HCT116 (cell line): ENCODE measurements around the gene BCO2. TPM values are rescaled to one million over a fixed set of nuclear protein-coding genes. Genes with fewer than 3 reads are reported as not detected.

Experiments
- ATAC-seq: fragments of 200-7000 bp; cut with Tn5 transposase; 2 replicates; pipeline ENCODE4 v1.9.1; 2020; ENCODE audit warnings: mild to moderate bottlenecking, moderate library complexity
- BruUV-seq: library from RNA; stranded (reverse); fragments of 400-500 nt; replicated peaks from 2 replicates; lab custom pipeline; 2021; lab: Mats Ljungman, UMichigan
- CTCF ChIA-PET: fragments of 300-600 bp; sonication (Branson Sonifier 250); formaldehyde crosslinking; loops from one replicate; lab custom pipeline; 2021; ENCODE audit warnings: antibody characterized with exemption; lab: Charles Lee
- POLR2A ChIA-PET: fragments of 300-600, 350-600 bp; sonication (Branson Sonifier 250); formaldehyde crosslinking; loops from one replicate; lab custom pipeline; 2021; ENCODE audit warnings: antibody characterized with exemption; lab: Charles Lee
- RAD21 ChIA-PET, 2 experiments: fragments of 300-600 bp; sonication (Branson Sonifier 250); formaldehyde crosslinking; loops; one replicate each; lab custom pipeline; 2023; ENCODE audit warnings: low total read pairs in 2 of 2; ENCODE audit not compliant: uncharacterized antibody in 2 of 2, unreplicated experiment in 2 of 2, low non-redundant PET in 1 of 2; lab: Charles Lee
- DNase-seq: peaks from one replicate; pipeline ENCODE4 v3.0.0-alpha.2; 2010; ENCODE audit warnings: low read depth, low spot score
- H2AFZ ChIP-seq: fragments of 200-600 bp; shearing (Covaris generic), sonication (generic); 2 replicates; pipeline ENCODE4 v1.6.1; 2017; ENCODE audit warnings: low read depth, mixed run types, mixed read lengths, antibody characterized with exemption, low read length; ENCODE audit not compliant: poor library complexity, severe bottlenecking
- H3K27ac ChIP-seq: 2 replicates; pipeline ENCODE4 v1.5.1; 2012; ENCODE audit warnings: low read depth, low read length
- H3K27me3 ChIP-seq: fragments of 200-600 bp; sonication (generic); 2 replicates; pipeline ENCODE4 v1.6.1; 2016; ENCODE audit warnings: mixed run types, low read length, mixed read lengths; ENCODE audit not compliant: insufficient read depth
- H3K36me3 ChIP-seq, 2 experiments: fragments of 200-500 bp in 1 of 2; fragments of 200-600 bp in 1 of 2; sonication (Bioruptor generic) in 1 of 2; sonication (generic) in 1 of 2; 2 replicates each; pipeline versions ENCODE4 v1.5.1 to v1.6.1; 2014 to 2016; ENCODE audit warnings: low read length in 2 of 2, inconsistent platforms in 1 of 2, mixed read lengths in 1 of 2, mixed run types in 1 of 2; ENCODE audit not compliant: insufficient read depth in 2 of 2, control insufficient read depth in 1 of 2
- H3K4me1 ChIP-seq, 2 experiments: fragments of 200-600 bp in 1 of 2; sonication (generic) in 1 of 2; 2 replicates each; pipeline versions ENCODE4 v1.5.1 to v1.6.1; 2012 to 2017; ENCODE audit warnings: low read length in 2 of 2, inconsistent platforms in 1 of 2, mild to moderate bottlenecking in 1 of 2, mixed read lengths in 1 of 2, mixed run types in 1 of 2, moderate library complexity in 1 of 2; ENCODE audit not compliant: insufficient read depth in 2 of 2, control insufficient read depth in 1 of 2
- H3K4me2 ChIP-seq: fragments of 200-600 bp; sonication (generic); 2 replicates; pipeline ENCODE4 v1.6.1; 2017; ENCODE audit warnings: mixed run types, low read length, mixed read lengths
- H3K4me3 ChIP-seq, 2 experiments: fragments of 200-600 bp in 1 of 2; sonication (generic) in 1 of 2; replicated peaks in 1 of 2; 2 replicates each; pipeline ENCODE4 v1.5.1; 2011 to 2016; ENCODE audit warnings: low read length in 2 of 2, control low read depth in 1 of 2, low read depth in 1 of 2, mild to moderate bottlenecking in 1 of 2, mixed read lengths in 1 of 2, mixed run types in 1 of 2
- H3K79me2 ChIP-seq: fragments of 200-600 bp; sonication (generic); 2 replicates; pipeline ENCODE4 v1.6.1; 2017; ENCODE audit warnings: mild to moderate bottlenecking, mixed run types, low read length, moderate library complexity, mixed read lengths; ENCODE audit not compliant: insufficient read depth
- H3K9ac ChIP-seq: fragments of 200-600 bp; sonication (generic); 2 replicates; pipeline ENCODE4 v1.6.1; 2016; ENCODE audit warnings: low read length, mixed read lengths
- H3K9me2 ChIP-seq: fragments of 200-600 bp; sonication (generic), shearing (Covaris generic); 2 replicates; pipeline ENCODE4 v1.6.1; 2017; ENCODE audit warnings: mixed run types, mild to moderate bottlenecking, moderate library complexity; ENCODE audit not compliant: insufficient read depth
- H3K9me3 ChIP-seq, 2 experiments: fragments of 200-500 bp in 1 of 2; fragments of 200-600 bp in 1 of 2; sonication (Bioruptor generic) in 1 of 2; sonication (generic) in 1 of 2; 2 replicates each; pipeline ENCODE4 v1.6.1; 2014 to 2017; ENCODE audit warnings: low read length in 2 of 2, mixed read lengths in 2 of 2, inconsistent platforms in 1 of 2, low read depth in 1 of 2, mild to moderate bottlenecking in 1 of 2, mixed run types in 1 of 2, moderate library complexity in 1 of 2; ENCODE audit not compliant: control insufficient read depth in 1 of 2, insufficient read depth in 1 of 2
- H4K20me1 ChIP-seq: fragments of 200-600 bp; sonication (generic), shearing (Covaris generic); 2 replicates; pipeline ENCODE4 v1.6.1; 2017; ENCODE audit warnings: mixed run types, mild to moderate bottlenecking, moderate library complexity; ENCODE audit not compliant: insufficient read depth
- CTCF ChIP-seq, 3 experiments: fragments of 200-600 bp in 1 of 3; sonication (generic) in 1 of 3; IDR thresholded peaks in 2 of 3; conservative IDR thresholded peaks in 1 of 3; 2 replicates each; pipeline ENCODE4 v1.5.1; 2012 to 2017; ENCODE audit warnings: low read depth in 2 of 3, low read length in 2 of 3, antibody characterized with exemption in 1 of 3, borderline replicate concordance in 1 of 3, control low read depth in 1 of 3, mild to moderate bottlenecking in 1 of 3, mixed read lengths in 1 of 3, mixed run types in 1 of 3, moderate library complexity in 1 of 3; ENCODE audit not compliant: insufficient read depth in 1 of 3
- EZH2phosphoT487 ChIP-seq: fragments of 200-600 bp; IDR thresholded peaks from 2 replicates; pipeline ENCODE4 v1.6.1; 2018; ENCODE audit warnings: antibody characterized with exemption, borderline replicate concordance
- POLR2A ChIP-seq: IDR thresholded peaks from 2 replicates; pipeline ENCODE4 v1.7.0; 2011; ENCODE audit warnings: borderline replicate concordance; ENCODE audit not compliant: insufficient read depth, insufficient read length; ENCODE audit errors: extremely low read depth
- POLR2AphosphoS5 ChIP-seq: IDR thresholded peaks from 2 replicates; pipeline ENCODE4 v1.6.1; 2011; ENCODE audit warnings: mild to moderate bottlenecking, low read depth, low read length, moderate library complexity
- RAD21 ChIP-seq: IDR thresholded peaks from 2 replicates; pipeline ENCODE4 v1.6.1; 2012; ENCODE audit warnings: low read depth, mild to moderate bottlenecking
- REST ChIP-seq: IDR thresholded peaks from 2 replicates; pipeline ENCODE4 v1.6.1; 2012; ENCODE audit warnings: low read depth
- SIN3A ChIP-seq: IDR thresholded peaks from 2 replicates; pipeline ENCODE4 v1.6.1; 2012; ENCODE audit warnings: low read depth
- SRF ChIP-seq: IDR thresholded peaks from 2 replicates; pipeline ENCODE4 v1.6.1; 2012; ENCODE audit warnings: low read depth
- TCF7L2 ChIP-seq: IDR thresholded peaks from 2 replicates; pipeline ENCODE4 v1.7.0; 2011; ENCODE audit warnings: borderline replicate concordance, inconsistent platforms; ENCODE audit not compliant: insufficient read depth, insufficient read length; ENCODE audit errors: extremely low read depth
- YY1 ChIP-seq: IDR thresholded peaks from 2 replicates; pipeline ENCODE4 v1.6.1; 2011; ENCODE audit warnings: low read length, low read depth, moderate library complexity, mild to moderate bottlenecking; ENCODE audit not compliant: insufficient replicate concordance; ENCODE audit errors: extremely low read depth
- intact Hi-C: fragments of 100-400 bp; cut with micrococcal nuclease; formaldehyde crosslinking; loops from 2 replicates; pipeline ENCODE4 v1.10.0; 2022
- total RNA-seq: library from RNA; stranded (reverse); gene quantifications from one replicate; pipeline ENCODE4 v1.2.1, GENCODE V29; 2021; ENCODE audit not compliant: unreplicated experiment
- TF ChIP-seq, protein P1 (sequence below): IDR thresholded peaks from 2 replicates; pipeline ENCODE4 v1.6.1; 2012

BCO2 gene
- total RNA-seq, 1 experiment from 2014 or later: 4.0 TPM

DNA sequence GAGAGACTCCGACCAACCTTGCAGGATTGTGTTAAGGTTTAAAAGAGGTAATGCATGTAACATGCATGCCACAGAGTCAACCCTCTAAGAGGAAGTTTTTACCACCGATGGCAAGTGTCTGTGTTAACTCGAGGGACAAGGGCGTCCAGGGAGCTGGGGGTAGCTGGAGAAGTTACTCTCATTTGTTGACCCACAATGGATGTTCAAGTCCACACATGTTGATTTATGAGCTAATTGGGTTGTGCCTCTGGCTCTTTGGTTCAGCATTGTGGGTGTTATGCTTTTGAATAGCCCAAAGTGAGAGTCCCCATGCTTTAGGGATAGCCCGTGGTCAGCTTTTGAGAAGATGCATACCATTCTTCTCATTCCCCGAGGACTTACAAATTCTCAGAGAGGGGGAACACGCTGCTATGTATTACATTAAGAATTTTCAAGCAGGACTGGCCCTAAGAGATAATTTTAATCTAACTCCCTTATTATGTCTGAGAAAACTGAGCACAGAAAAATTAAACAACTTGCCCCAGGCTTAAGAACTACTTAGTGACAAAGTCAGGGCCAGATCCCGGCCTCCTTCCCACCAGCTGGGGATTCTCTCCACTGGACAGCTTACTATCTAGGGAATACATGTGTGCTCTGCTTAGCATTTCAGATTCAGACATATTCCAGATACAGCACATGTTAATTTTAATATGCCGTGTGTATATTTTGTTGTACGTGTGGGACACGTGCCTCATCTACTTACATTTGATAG lies 90.5 kb downstream of the BCO2 start:
- POLR2A ChIA-PET: no interaction called here
- CTCF ChIA-PET: no interaction called here
- Histone ChIP-seq H3K36me3 (no peaks in the 10 kb centered on the region), H3K4me1 (peaks cover 0 to 7% of the 10 kb centered on the region in 2 experiments; a peak in 1 of 4 replicates), H2AFZ (no peak overlapping the region), H3K4me3 (no peak overlapping the region), H3K79me2 (no peaks in the 10 kb centered on the region), H3K9me2 (no peaks in the 10 kb centered on the region), H3K27ac (no peak overlapping the region), H3K4me2 (no peak overlapping the region), H3K9ac (no peak overlapping the region), H4K20me1 (no peaks in the 10 kb centered on the region), H3K27me3 (no peaks in the 10 kb centered on the region), H3K9me3 (no peaks in the 10 kb centered on the region)
- DNase-seq: no peak
- no TSS peak for BruUV-seq
- intact Hi-C loops: no loop called here
- ATAC-seq: no peak
- RAD21 ChIA-PET: no interaction called here
- TF ChIP-seq EZH2phosphoT487 (no peak), YY1 (no peak), TCF7L2 (no peak), SRF (no peak), POLR2AphosphoS5 (no peak), SIN3A (no peak), CTCF (IDR thresholded peaks at IDR 0.05 in 2 of 3, conservative IDR thresholded peaks at IDR 0.05 in 1 of 3; ENCODE audit: borderline replicate concordance in 1 of 3, insufficient read depth in 1 of 3, low read depth in 2 of 3, low read length in 2 of 3) (no peak), POLR2A (no peak), RAD21 (no peak), REST (no peak)
- TF ChIP-seq, protein P1, sequence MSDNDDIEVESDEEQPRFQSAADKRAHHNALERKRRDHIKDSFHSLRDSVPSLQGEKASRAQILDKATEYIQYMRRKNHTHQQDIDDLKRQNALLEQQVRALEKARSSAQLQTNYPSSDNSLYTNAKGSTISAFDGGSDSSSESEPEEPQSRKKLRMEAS: no peak
